ENCODE results near the gene VIL1. TPM values are rescaled to one million over a fixed set of nuclear protein-coding genes. Genes with fewer than 3 reads are reported as not detected.

VIL1 gene
- total RNA-seq, 4 donors from 2014 or later, result not detected

DNA sequence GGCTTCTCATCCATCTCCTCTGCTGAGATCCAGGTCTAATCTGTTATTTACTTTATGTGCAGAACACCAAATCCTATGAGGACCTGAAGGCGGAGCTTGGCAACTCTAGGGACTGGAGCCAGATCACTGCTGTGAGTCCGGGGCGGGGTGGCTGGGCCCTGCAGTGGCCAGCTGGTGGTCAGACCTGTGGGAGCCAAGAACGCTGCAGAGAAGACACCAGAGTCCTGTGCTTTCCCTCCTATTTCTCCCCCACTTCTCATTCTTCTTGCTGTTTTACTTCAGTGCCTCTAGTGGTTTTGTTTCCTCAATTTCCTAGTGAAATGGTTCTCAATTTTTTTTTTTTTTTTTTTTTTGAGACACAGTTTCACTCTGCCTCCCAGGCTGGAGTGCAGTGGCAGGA, 19.7 kb downstream of the VIL1 start:
- Histone ChIP-seq H3K36me3 (peaks cover 0 to 2% (median 0%) of the 10 kb centered on the region in 3 donors), H3K27me3 (no peaks in the 10 kb centered on the region), H3K27ac (no peak overlapping the region), H3K4me3 (no peak overlapping the region), H3K9me3 (no peaks in the 10 kb centered on the region), H3K4me1 (no peaks in the 10 kb centered on the region)
- DNase-seq (ENCODE audit: low spot score in 2 of 2), result no peak
- TF ChIP-seq, protein P1, sequence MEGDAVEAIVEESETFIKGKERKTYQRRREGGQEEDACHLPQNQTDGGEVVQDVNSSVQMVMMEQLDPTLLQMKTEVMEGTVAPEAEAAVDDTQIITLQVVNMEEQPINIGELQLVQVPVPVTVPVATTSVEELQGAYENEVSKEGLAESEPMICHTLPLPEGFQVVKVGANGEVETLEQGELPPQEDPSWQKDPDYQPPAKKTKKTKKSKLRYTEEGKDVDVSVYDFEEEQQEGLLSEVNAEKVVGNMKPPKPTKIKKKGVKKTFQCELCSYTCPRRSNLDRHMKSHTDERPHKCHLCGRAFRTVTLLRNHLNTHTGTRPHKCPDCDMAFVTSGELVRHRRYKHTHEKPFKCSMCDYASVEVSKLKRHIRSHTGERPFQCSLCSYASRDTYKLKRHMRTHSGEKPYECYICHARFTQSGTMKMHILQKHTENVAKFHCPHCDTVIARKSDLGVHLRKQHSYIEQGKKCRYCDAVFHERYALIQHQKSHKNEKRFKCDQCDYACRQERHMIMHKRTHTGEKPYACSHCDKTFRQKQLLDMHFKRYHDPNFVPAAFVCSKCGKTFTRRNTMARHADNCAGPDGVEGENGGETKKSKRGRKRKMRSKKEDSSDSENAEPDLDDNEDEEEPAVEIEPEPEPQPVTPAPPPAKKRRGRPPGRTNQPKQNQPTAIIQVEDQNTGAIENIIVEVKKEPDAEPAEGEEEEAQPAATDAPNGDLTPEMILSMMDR (IDR thresholded peaks at IDR 0.05), result no peak
- TF ChIP-seq POLR2A (IDR thresholded peaks at IDR 0.05) (no peak), EP300 (IDR thresholded peaks at IDR 0.05) (no peak)
- WGBS, 2 donors, result 69 to 72% methylated on average over 4 of the region's 4 CpGs

DNA sequence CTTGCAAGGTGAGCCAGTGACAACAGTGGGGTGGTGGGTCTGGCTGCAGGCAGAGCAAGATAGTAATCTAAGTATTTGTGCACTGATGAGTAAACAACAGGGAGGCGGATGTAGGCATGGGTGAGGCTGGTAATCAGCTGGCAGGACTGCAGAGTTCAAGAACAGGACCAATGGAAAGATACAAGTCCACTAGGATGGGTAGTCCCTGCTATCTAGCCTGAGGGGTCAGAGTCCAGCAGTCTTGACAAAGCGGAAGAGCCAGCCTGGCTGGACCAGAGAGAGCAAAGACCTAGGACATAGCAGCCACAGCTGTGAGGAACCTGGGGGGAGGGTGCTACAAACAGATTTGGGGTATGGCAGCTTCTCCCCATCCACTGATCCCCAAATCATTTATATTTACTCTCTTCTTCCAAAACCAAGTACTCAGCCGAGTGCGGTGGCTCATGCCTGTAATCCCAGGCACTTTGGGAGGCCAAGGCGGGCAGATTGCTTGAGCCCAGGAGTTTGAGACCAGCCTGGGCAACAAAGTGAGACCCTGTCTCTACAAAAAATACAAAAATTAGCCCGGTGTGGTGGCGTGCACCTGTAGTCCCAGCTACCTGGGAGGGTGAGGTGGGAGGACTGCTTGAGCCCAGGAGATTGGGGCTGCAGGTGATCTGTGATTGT, 25.9 kb downstream of the VIL1 start:
- TF ChIP-seq, protein P1 (IDR thresholded peaks at IDR 0.05), result no peak
- TF ChIP-seq POLR2A (IDR thresholded peaks at IDR 0.05), result no peak
- no peak for TF ChIP-seq EP300 (IDR thresholded peaks at IDR 0.05)
- H3K36me3 ChIP-seq, result peaks cover 0 to 62% (median 0%) of the 10 kb centered on the region in 3 donors
- WGBS, 2 donors, result 94 to 99% methylated on average over 7 of the region's 7 CpGs

DNA sequence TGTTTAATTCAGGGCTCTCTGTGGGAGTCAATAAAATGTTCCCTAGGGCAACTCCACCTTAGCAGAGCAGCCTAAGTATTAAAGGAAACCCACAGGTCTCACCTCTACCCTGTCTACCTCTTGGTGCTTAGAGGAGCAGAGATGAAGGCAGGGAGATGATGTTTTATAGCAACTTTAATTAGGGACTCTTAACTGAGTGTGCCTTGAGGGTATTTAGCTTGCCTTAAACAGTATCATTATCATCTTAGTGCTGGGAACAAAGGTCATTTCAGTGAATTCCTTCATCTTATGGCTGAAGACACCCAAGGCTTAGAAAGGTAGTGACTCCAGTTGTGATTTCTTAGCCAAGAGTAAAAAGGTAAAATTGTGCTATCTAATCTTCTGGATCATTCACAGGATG, 26.7 kb downstream of the VIL1 start:
- Histone ChIP-seq H3K36me3 (peaks cover 0 to 63% (median 0%) of the 10 kb centered on the region in 3 donors), H3K27me3 (no peaks in the 10 kb centered on the region), H3K4me3 (no peak overlapping the region), H3K9me3 (no peaks in the 10 kb centered on the region), H3K4me1 (no peaks in the 10 kb centered on the region), H3K27ac (no peak overlapping the region)
- no peak for DNase-seq (ENCODE audit: low spot score in 2 of 2)
- TF ChIP-seq POLR2A (IDR thresholded peaks at IDR 0.05), result no peak
- no peak for TF ChIP-seq EP300 (IDR thresholded peaks at IDR 0.05)
- TF ChIP-seq, protein P1 (IDR thresholded peaks at IDR 0.05), result no peak

More for the DNA sequence above, 25.9 kb downstream of the VIL1 start:
- Histone ChIP-seq H3K27me3 (no peaks in the 10 kb centered on the region), H3K4me1 (no peaks in the 10 kb centered on the region), H3K4me3 (no peak overlapping the region), H3K9me3 (no peaks in the 10 kb centered on the region), H3K27ac (no peak overlapping the region)
- no peak for DNase-seq (ENCODE audit: low spot score in 2 of 2)

DNA sequence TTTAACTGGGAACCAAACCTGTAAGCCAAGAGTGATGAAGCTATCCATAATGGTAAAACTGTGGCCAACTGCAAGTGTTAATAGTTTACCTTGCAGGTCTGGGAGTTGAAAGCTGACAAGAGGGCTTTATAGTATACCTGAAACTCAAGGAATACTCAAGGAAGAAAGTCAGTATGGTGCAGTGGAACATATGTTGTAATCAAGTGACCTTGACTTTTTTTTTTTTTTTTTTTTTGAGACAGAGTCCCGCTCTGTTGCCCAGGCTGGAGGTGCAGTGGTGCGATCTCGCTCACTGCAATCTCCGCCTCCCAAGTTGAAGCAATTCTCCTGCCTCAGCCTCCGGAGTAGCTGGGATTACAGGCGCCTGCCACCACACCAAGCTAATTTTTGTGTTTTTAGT, 27.6 kb downstream of the VIL1 start:
- DNase-seq (ENCODE audit: low spot score in 2 of 2), result no peak
- WGBS, 2 donors, result 96 to 97% methylated on average over 6 of the region's 6 CpGs
- no peak for TF ChIP-seq EP300 (IDR thresholded peaks at IDR 0.05)
- TF ChIP-seq POLR2A (IDR thresholded peaks at IDR 0.05), result no peak
- TF ChIP-seq, protein P1 (IDR thresholded peaks at IDR 0.05), result no peak
- no peaks in the 10 kb centered on the region for H3K4me1 ChIP-seq
- H3K27ac ChIP-seq, result no peak overlapping the region
- no peak overlapping the region for H3K4me3 ChIP-seq
- H3K36me3 ChIP-seq, result peaks cover 0 to 63% (median 0%) of the 10 kb centered on the region in 3 donors
- no peaks in the 10 kb centered on the region for H3K9me3 ChIP-seq
- no peaks in the 10 kb centered on the region for H3K27me3 ChIP-seq

DNA sequence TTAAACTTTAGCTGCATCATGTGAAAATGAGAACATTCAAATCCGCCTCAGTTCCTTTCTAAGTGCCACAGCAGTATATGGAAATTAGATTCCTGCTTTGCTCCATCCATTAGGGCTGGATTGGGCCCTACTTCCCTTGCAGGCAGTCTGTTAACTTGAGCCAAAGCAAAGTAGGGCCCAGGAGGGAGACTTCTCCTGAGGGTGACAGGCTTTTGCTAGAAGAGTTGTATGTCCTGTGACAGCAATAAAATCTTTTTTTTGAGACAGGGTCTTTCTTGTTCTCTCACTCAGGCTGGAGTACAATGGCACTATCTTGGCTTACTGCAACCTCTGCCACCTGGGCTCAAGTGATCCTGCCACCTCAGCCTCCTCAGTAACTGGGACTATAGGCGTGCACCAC, 28.1 kb downstream of the VIL1 start:
- WGBS, 2 donors, result 91 to 100% methylated on average over 2 of the region's 2 CpGs
- Histone ChIP-seq H3K9me3 (no peaks in the 10 kb centered on the region), H3K36me3 (peaks cover 0 to 65% (median 0%) of the 10 kb centered on the region in 3 donors), H3K27me3 (no peaks in the 10 kb centered on the region), H3K27ac (no peak overlapping the region), H3K4me1 (no peaks in the 10 kb centered on the region), H3K4me3 (no peak overlapping the region)
- no peak for TF ChIP-seq POLR2A (IDR thresholded peaks at IDR 0.05)
- no peak for TF ChIP-seq EP300 (IDR thresholded peaks at IDR 0.05)
- TF ChIP-seq, protein P1 (IDR thresholded peaks at IDR 0.05), result no peak
- DNase-seq (ENCODE audit: low spot score in 2 of 2), result no peak

All from tibial nerve (tissue), 4 donors.